ENCODE measurements around the gene RFPL1.

Gene RFPL1

GRCh38 chr22:29482726-29483125 is 44.3 kb downstream of the RFPL1 start:
- Histone ChIP-seq H3K4me1 (ENCODE audit: insufficient read depth, low read length, poor library complexity, severe bottlenecking) (no peaks in the 10 kb centered on the region), H3K4me2 (ENCODE audit: low read depth, low read length, poor library complexity, severe bottlenecking) (no peak overlapping the region), H3K79me2 (ENCODE audit: insufficient read depth, low read length) (no peaks in the 10 kb centered on the region), H2AFZ (ENCODE audit: low read length) (no peak overlapping the region), H4K20me1 (ENCODE audit: insufficient read depth, low read length, poor library complexity, severe bottlenecking) (no peaks in the 10 kb centered on the region), H3K9me3 (ENCODE audit: insufficient read depth, low read depth, low read length) (no peaks in the 10 kb centered on the region), H3F3A (ENCODE audit: low read depth) (no peaks in the 10 kb centered on the region), H3K27me3 (ENCODE audit: insufficient read depth, low read length, poor library complexity, severe bottlenecking) (no peaks in the 10 kb centered on the region), H3K9ac (ENCODE audit: low read depth, low read length, poor library complexity, severe bottlenecking) (no peak overlapping the region), H3K36me3 (ENCODE audit: insufficient read depth, low read length) (no peaks in the 10 kb centered on the region), H3K9me2 (replicated peaks; ENCODE audit: low read depth, low read length) (no peaks in the 10 kb centered on the region), H3K4me3 (ENCODE audit: low read length, poor library complexity, severe bottlenecking) (no peak overlapping the region)
- TF ChIP-seq EZH2phosphoT487 (IDR thresholded peaks at IDR 0.05; ENCODE audit: borderline replicate concordance) (no peak), CTCF (conservative IDR thresholded peaks at IDR 0.05; ENCODE audit: low read length) (no peak)

- Histone ChIP-seq H3K9me2 (replicated peaks; ENCODE audit: low read depth, low read length) (no peaks in the 10 kb centered on the region), H3K9me3 (ENCODE audit: insufficient read depth, low read depth, low read length) (no peaks in the 10 kb centered on the region), H2AFZ (ENCODE audit: low read length) (no peak overlapping the region), H3K4me3 (ENCODE audit: low read length, poor library complexity, severe bottlenecking) (no peak overlapping the region), H3K79me2 (ENCODE audit: insufficient read depth, low read length) (no peaks in the 10 kb centered on the region), H4K20me1 (ENCODE audit: insufficient read depth, low read length, poor library complexity, severe bottlenecking) (no peaks in the 10 kb centered on the region), H3K4me2 (ENCODE audit: low read depth, low read length, poor library complexity, severe bottlenecking) (no peak overlapping the region), H3K27me3 (ENCODE audit: insufficient read depth, low read length, poor library complexity, severe bottlenecking) (no peaks in the 10 kb centered on the region), H3F3A (ENCODE audit: low read depth) (no peaks in the 10 kb centered on the region), H3K9ac (ENCODE audit: low read depth, low read length, poor library complexity, severe bottlenecking) (no peak overlapping the region), H3K4me1 (ENCODE audit: insufficient read depth, low read length, poor library complexity, severe bottlenecking) (no peaks in the 10 kb centered on the region), H3K36me3 (ENCODE audit: insufficient read depth, low read length) (no peaks in the 10 kb centered on the region)
- no peak for TF ChIP-seq EZH2phosphoT487 (IDR thresholded peaks at IDR 0.05; ENCODE audit: borderline replicate concordance)
These were observed 44.9 kb downstream of the RFPL1 start for GRCh38 chr22:29483254-29483653.

- H3K4me1 ChIP-seq (ENCODE audit: insufficient read depth, low read length, poor library complexity, severe bottlenecking), result no peaks in the 10 kb centered on the region
- H2AFZ ChIP-seq (ENCODE audit: low read length), result no peak overlapping the region
- no peaks in the 10 kb centered on the region for H3K27me3 ChIP-seq (ENCODE audit: insufficient read depth, low read length, poor library complexity, severe bottlenecking)
- no peak overlapping the region for H3K9ac ChIP-seq (ENCODE audit: low read depth, low read length, poor library complexity, severe bottlenecking)
- no peak for TF ChIP-seq CTCF (conservative IDR thresholded peaks at IDR 0.05; ENCODE audit: low read length)
- TF ChIP-seq EZH2phosphoT487 (IDR thresholded peaks at IDR 0.05; ENCODE audit: borderline replicate concordance), result no peak
- H3K4me2 ChIP-seq (ENCODE audit: low read depth, low read length, poor library complexity, severe bottlenecking), result no peak overlapping the region
- no peaks in the 10 kb centered on the region for H3F3A ChIP-seq (ENCODE audit: low read depth)
- H3K79me2 ChIP-seq (ENCODE audit: insufficient read depth, low read length), result no peaks in the 10 kb centered on the region
- H3K9me3 ChIP-seq (ENCODE audit: insufficient read depth, low read depth, low read length), result no peaks in the 10 kb centered on the region
- no peaks in the 10 kb centered on the region for H3K36me3 ChIP-seq (ENCODE audit: insufficient read depth, low read length)
- H4K20me1 ChIP-seq (ENCODE audit: insufficient read depth, low read length, poor library complexity, severe bottlenecking), result no peaks in the 10 kb centered on the region
- H3K9me2 ChIP-seq (replicated peaks; ENCODE audit: low read depth, low read length), result no peaks in the 10 kb centered on the region
- H3K4me3 ChIP-seq (ENCODE audit: low read length, poor library complexity, severe bottlenecking), result no peak overlapping the region
These were observed 46.3 kb downstream of the RFPL1 start for GRCh38 chr22:29484642-29485041.

GRCh38 chr22:29485448-29485847 is 47.1 kb downstream of the RFPL1 start:
- no peaks in the 10 kb centered on the region for H3K27me3 ChIP-seq (ENCODE audit: insufficient read depth, low read length, poor library complexity, severe bottlenecking)
- TF ChIP-seq EZH2phosphoT487 (IDR thresholded peaks at IDR 0.05; ENCODE audit: borderline replicate concordance) (no peak), CTCF (conservative IDR thresholded peaks at IDR 0.05; ENCODE audit: low read length) (no peak)
- no peak overlapping the region for H2AFZ ChIP-seq (ENCODE audit: low read length)
- H3K4me1 ChIP-seq (ENCODE audit: insufficient read depth, low read length, poor library complexity, severe bottlenecking), result no peaks in the 10 kb centered on the region
- H3K9me2 ChIP-seq (replicated peaks; ENCODE audit: low read depth, low read length), result no peaks in the 10 kb centered on the region
- H3K9ac ChIP-seq (ENCODE audit: low read depth, low read length, poor library complexity, severe bottlenecking), result no peak overlapping the region
- H3F3A ChIP-seq (ENCODE audit: low read depth), result no peaks in the 10 kb centered on the region
- no peaks in the 10 kb centered on the region for H3K79me2 ChIP-seq (ENCODE audit: insufficient read depth, low read length)
- no peak overlapping the region for H3K4me2 ChIP-seq (ENCODE audit: low read depth, low read length, poor library complexity, severe bottlenecking)
- no peaks in the 10 kb centered on the region for H4K20me1 ChIP-seq (ENCODE audit: insufficient read depth, low read length, poor library complexity, severe bottlenecking)
- no peak overlapping the region for H3K4me3 ChIP-seq (ENCODE audit: low read length, poor library complexity, severe bottlenecking)
- no peaks in the 10 kb centered on the region for H3K36me3 ChIP-seq (ENCODE audit: insufficient read depth, low read length)
- no peaks in the 10 kb centered on the region for H3K9me3 ChIP-seq (ENCODE audit: insufficient read depth, low read depth, low read length)
